ENCODE measurements around the gene CDKN1B.

The CDKN1B gene

GRCh38 chr12:12691549-12691948, 25.6 kb upstream of the CDKN1B start:
- Histone ChIP-seq H3K4me1 (no peaks in the 10 kb centered on the region), H3K27ac (no peak overlapping the region), H3K27me3 (no peaks in the 10 kb centered on the region), H3K36me3 (no peaks in the 10 kb centered on the region), H3K9me3 (no peaks in the 10 kb centered on the region), H3K4me3 (no peak overlapping the region)
- TF ChIP-seq, protein P1, sequence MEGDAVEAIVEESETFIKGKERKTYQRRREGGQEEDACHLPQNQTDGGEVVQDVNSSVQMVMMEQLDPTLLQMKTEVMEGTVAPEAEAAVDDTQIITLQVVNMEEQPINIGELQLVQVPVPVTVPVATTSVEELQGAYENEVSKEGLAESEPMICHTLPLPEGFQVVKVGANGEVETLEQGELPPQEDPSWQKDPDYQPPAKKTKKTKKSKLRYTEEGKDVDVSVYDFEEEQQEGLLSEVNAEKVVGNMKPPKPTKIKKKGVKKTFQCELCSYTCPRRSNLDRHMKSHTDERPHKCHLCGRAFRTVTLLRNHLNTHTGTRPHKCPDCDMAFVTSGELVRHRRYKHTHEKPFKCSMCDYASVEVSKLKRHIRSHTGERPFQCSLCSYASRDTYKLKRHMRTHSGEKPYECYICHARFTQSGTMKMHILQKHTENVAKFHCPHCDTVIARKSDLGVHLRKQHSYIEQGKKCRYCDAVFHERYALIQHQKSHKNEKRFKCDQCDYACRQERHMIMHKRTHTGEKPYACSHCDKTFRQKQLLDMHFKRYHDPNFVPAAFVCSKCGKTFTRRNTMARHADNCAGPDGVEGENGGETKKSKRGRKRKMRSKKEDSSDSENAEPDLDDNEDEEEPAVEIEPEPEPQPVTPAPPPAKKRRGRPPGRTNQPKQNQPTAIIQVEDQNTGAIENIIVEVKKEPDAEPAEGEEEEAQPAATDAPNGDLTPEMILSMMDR (IDR thresholded peaks at IDR 0.05) = no peak
- intact Hi-C loops (cut with DNase I; ENCODE audit: low total_unique reads) = no loop called here
- DNase-seq = no peak

DNA sequence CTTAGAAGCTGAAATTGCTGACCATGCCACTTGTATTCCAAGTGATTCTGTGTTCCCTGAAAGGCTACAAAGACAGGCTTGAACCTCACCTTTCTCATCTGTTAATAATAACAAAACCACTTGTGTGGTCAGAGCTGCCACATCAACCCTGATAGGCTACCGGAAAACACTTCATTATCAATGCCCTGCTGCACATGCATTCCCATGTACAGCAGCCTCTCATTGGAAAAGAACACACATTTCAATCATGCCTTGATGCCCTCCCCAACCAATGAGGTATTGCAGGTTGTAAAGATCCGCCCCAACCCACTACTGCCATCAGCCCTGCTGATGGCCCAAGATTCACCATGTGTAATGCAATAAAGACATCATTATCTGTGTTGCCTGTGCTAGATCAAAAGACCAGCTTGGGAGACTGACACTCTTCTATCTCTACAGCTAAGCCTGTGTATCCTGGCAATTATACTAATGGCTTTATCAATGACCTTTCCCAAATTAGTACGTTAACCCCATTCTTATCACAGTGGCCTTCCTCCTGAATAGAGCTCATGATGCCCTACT, 24.0 kb upstream of the CDKN1B start:
- Histone ChIP-seq H3K27me3 (no peaks in the 10 kb centered on the region), H3K4me3 (no peak overlapping the region), H3K36me3 (no peaks in the 10 kb centered on the region), H3K4me1 (peaks cover 0 to 5% (median 1%) of the 10 kb centered on the region in 4 donors), H3K27ac (no peak overlapping the region), H3K9me3 (no peaks in the 10 kb centered on the region)
- intact Hi-C loops (cut with DNase I; ENCODE audit: low total_unique reads) = no loop called here
- no peak for DNase-seq
- TF ChIP-seq, protein P1 (IDR thresholded peaks at IDR 0.05) = no peak

GRCh38 chr12:12696562-12697383, 20.4 kb upstream of the CDKN1B start:
- peak overlapping the region; percentile 89 to 96 for H3K27ac ChIP-seq
- H3K36me3 ChIP-seq = no peaks in the 10 kb centered on the region
- peak overlapping the region; percentile 58 to 72 for H3K4me3 ChIP-seq
- H3K27me3 ChIP-seq = no peaks in the 10 kb centered on the region
- DNase-seq = peak; percentile 93 to 94
- no peaks in the 10 kb centered on the region for H3K9me3 ChIP-seq
- TF ChIP-seq, protein P1 (IDR thresholded peaks at IDR 0.05) = peak in 1 of 2 experiments; percentile 2
- H3K4me1 ChIP-seq = peaks cover 0 to 5% (median 1%) of the 10 kb centered on the region in 4 donors
- intact Hi-C loops (cut with DNase I; ENCODE audit: low total_unique reads) = no loop called here

- Histone ChIP-seq H3K9me3 (no peaks in the 10 kb centered on the region), H3K36me3 (no peaks in the 10 kb centered on the region), H3K4me1 (peaks cover 0 to 11% (median 2%) of the 10 kb centered on the region in 4 donors), H3K27me3 (no peaks in the 10 kb centered on the region), H3K27ac (no peak overlapping the region), H3K4me3 (no peak overlapping the region)
- DNase-seq = no peak
- TF ChIP-seq, protein P1 (IDR thresholded peaks at IDR 0.05) = no peak
- intact Hi-C loops (cut with DNase I; ENCODE audit: low total_unique reads) = no loop called here
Observed at GRCh38 chr12:12699345-12699744, 17.8 kb upstream of the CDKN1B start.

DNA sequence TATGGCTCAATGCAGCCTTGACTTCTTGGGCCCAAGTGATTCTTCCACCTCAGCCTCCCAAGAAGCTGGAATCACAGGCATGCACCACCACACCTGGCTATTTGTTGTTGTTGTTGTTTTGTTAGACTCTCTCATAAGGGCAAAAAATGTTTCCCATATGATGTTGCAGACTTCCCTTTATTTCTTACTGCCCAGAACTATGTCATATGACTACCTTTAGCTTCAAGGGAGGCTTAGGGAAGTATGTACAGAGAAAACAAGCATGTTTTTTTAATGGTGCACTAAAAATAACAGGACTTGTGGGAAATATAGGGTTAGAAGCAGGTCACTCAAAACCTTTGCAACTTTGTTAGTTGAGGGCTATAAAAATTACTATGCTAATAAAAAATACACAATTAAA, 16.9 kb upstream of the CDKN1B start:
- Histone ChIP-seq H3K27ac (no peak overlapping the region), H3K9me3 (no peaks in the 10 kb centered on the region), H3K4me1 (peaks cover 0 to 14% (median 3%) of the 10 kb centered on the region in 4 donors), H3K36me3 (no peaks in the 10 kb centered on the region), H3K4me3 (no peak overlapping the region), H3K27me3 (no peaks in the 10 kb centered on the region)
- TF ChIP-seq, protein P1 (IDR thresholded peaks at IDR 0.05) = no peak
- DNase-seq = no peak
- intact Hi-C loops (cut with DNase I; ENCODE audit: low total_unique reads) = loop anchor here (5.0 to 10.0 kb wide), 2 partner anchors 53 to 135 kb away; partner anchors contain the start of gene DUSP16
